ENCODE data around the gene VAMP2.

Gene VAMP2

DNA sequence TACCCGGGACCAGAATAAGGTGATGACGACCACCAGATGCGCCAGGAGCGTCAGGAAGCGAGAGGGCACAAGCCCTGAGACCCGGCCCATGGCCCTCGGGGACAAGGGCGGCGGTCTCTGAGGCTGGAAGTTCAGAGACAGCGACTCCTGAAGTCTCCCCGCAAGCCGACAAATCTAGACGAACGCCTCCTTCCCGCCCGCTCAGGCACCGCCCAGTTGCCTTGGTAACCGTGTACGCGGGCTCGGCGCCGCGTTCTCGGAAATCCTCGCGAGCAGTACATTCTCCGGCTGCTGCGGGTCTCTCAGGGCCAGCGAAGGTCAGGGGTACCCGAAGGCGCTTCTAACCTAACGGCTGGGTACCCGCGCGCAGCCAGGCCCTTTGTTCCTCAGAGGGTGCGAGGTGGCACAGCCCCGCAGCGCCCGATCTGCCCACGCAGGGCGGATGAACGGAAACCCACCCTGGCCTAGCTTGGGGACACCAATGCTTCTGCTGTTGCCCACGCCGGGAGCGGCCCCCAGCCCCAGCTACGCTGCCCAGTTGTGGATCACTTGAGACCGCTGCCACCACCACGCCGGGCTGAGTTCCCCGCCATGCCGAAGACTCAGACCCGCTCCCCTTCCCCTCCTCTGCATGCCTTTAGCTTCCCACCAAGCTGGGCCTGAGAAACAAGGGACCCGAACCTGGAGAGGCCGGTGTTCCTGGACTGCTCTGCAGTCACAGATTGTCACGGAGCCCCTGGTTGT, 13.6 kb upstream of the VAMP2 start, which contains the start of gene TMEM107:
TMEM107 (minus strand) TSS at position 184 of the 744 bp plus-strand sequence; CDS start at position 90, 94 bp downstream.
- no peaks in the 10 kb centered on the region for H3K9me3 ChIP-seq (ENCODE audit: control insufficient read depth, insufficient read depth, low read length)
- H3K4me2 ChIP-seq (ENCODE audit: low read length), result peak within 1 kb of the TSS; percentile 87
- TF ChIP-seq, protein P1, sequence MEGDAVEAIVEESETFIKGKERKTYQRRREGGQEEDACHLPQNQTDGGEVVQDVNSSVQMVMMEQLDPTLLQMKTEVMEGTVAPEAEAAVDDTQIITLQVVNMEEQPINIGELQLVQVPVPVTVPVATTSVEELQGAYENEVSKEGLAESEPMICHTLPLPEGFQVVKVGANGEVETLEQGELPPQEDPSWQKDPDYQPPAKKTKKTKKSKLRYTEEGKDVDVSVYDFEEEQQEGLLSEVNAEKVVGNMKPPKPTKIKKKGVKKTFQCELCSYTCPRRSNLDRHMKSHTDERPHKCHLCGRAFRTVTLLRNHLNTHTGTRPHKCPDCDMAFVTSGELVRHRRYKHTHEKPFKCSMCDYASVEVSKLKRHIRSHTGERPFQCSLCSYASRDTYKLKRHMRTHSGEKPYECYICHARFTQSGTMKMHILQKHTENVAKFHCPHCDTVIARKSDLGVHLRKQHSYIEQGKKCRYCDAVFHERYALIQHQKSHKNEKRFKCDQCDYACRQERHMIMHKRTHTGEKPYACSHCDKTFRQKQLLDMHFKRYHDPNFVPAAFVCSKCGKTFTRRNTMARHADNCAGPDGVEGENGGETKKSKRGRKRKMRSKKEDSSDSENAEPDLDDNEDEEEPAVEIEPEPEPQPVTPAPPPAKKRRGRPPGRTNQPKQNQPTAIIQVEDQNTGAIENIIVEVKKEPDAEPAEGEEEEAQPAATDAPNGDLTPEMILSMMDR (IDR thresholded peaks at IDR 0.05; ENCODE audit: low read depth, low read length, poor library complexity, severe bottlenecking), result peak; percentile 45
- TF ChIP-seq EZH2phosphoT487 (IDR thresholded peaks at IDR 0.05; ENCODE audit: borderline replicate concordance, low read length), result no peak
- 0 out of 2 replicates have a peak, but pooled peaks cover 3% of the 10 kb centered on the region for H4K20me1 ChIP-seq (ENCODE audit: control insufficient read depth, insufficient read depth, low read depth, low read length)
- peaks cover 37% of the 10 kb centered on the region for H3K4me1 ChIP-seq (ENCODE audit: control insufficient read depth, low read length)
- no peaks in the 10 kb centered on the region for H3K27me3 ChIP-seq (ENCODE audit: control insufficient read depth, low read length)
- peak within 1 kb of the TSS; percentile 67 for H3K27ac ChIP-seq (ENCODE audit: low read depth, low read length)
- H3K4me3 ChIP-seq (ENCODE audit: low read length), result peak within 1 kb of the TSS; percentile 92
- no peaks in the 10 kb centered on the region for H3K9me2 ChIP-seq (replicated peaks; ENCODE audit: control insufficient read depth, low read length)
- H3F3A ChIP-seq (ENCODE audit: control insufficient read depth, insufficient read depth), result peaks cover 14% of the 10 kb centered on the region
- H3K79me2 ChIP-seq (ENCODE audit: control insufficient read depth, low read length), result peaks cover 22% of the 10 kb centered on the region
- H3K36me3 ChIP-seq (ENCODE audit: control insufficient read depth, low read length), result peaks cover 6% of the 10 kb centered on the region; the same call in 1 of the 2 replicates

DNA sequence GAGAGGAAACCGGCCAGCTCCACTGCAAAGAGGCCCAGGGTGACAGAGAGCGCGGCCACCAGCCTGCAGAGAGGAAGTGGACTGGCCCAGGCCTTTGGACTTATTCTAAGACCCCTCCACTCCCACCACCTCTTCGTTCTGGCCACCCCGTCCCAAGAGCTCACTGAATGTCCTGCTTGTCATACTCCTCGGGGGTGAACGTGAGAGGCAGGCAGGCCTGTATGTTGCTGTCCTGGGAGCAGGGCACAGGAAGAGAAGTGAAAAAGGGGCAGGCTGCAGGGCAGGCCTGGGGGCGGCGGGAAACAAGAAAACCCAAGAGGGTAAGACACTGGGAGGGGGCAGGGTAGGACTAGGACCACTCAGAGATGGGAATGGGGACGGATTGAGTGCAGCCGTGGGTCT, 13.0 kb upstream of the VAMP2 start:
- H3K4me3 ChIP-seq (ENCODE audit: low read length), result peak overlapping the region; percentile 92
- peaks cover 22% of the 10 kb centered on the region for H3K79me2 ChIP-seq (ENCODE audit: control insufficient read depth, low read length)
- H3K27ac ChIP-seq (ENCODE audit: low read depth, low read length), result peak overlapping the region; percentile 67
- peaks cover 37% of the 10 kb centered on the region for H3K4me1 ChIP-seq (ENCODE audit: control insufficient read depth, low read length)
- 0 out of 2 replicates have a peak, but pooled peaks cover 3% of the 10 kb centered on the region for H4K20me1 ChIP-seq (ENCODE audit: control insufficient read depth, insufficient read depth, low read depth, low read length)
- peaks cover 6% of the 10 kb centered on the region; the same call in 1 of the 2 replicates for H3K36me3 ChIP-seq (ENCODE audit: control insufficient read depth, low read length)
- H3F3A ChIP-seq (ENCODE audit: control insufficient read depth, insufficient read depth), result peaks cover 14% of the 10 kb centered on the region
- H3K9me2 ChIP-seq (replicated peaks; ENCODE audit: control insufficient read depth, low read length), result no peaks in the 10 kb centered on the region
- H3K27me3 ChIP-seq (ENCODE audit: control insufficient read depth, low read length), result no peaks in the 10 kb centered on the region
- H3K4me2 ChIP-seq (ENCODE audit: low read length), result peak overlapping the region; percentile 87
- H3K9me3 ChIP-seq (ENCODE audit: control insufficient read depth, insufficient read depth, low read length), result no peaks in the 10 kb centered on the region
- no peak for TF ChIP-seq EZH2phosphoT487 (IDR thresholded peaks at IDR 0.05; ENCODE audit: borderline replicate concordance, low read length)
- TF ChIP-seq, protein P1 (IDR thresholded peaks at IDR 0.05; ENCODE audit: low read depth, low read length, poor library complexity, severe bottlenecking), result no peak

DNA sequence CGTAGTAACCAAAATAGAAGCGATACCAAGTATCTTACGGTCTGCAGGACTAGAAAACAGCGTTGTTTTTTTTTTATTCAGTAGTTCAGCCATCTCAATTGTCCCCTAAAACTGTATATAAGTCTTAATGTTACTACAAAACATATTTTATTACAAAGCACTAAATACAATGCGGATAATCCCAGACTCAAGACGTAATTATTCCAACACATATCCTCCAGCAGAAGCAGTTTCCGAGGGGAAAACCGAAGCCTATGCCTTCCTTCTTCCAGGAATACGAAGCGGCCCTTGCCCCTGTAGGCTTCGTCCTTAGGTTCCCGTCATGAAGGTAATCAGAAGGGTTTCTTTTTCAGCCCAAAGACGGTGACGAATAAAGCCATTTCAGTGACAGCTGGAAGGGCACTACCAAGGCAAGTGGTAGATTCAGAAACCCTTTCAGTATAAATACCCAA, 11.1 kb upstream of the VAMP2 start:
- Histone ChIP-seq H3K9me3 (ENCODE audit: control insufficient read depth, insufficient read depth, low read length) (no peaks in the 10 kb centered on the region), H3K4me1 (ENCODE audit: control insufficient read depth, low read length) (peaks cover 37% of the 10 kb centered on the region), H4K20me1 (ENCODE audit: control insufficient read depth, insufficient read depth, low read depth, low read length) (0 out of 2 replicates have a peak, but pooled peaks cover 3% of the 10 kb centered on the region), H3K9me2 (replicated peaks; ENCODE audit: control insufficient read depth, low read length) (no peaks in the 10 kb centered on the region), H3K79me2 (ENCODE audit: control insufficient read depth, low read length) (peaks cover 22% of the 10 kb centered on the region), H3K27ac (ENCODE audit: low read depth, low read length) (peak overlapping the region; percentile 84), H3K36me3 (ENCODE audit: control insufficient read depth, low read length) (peaks cover 6% of the 10 kb centered on the region; the same call in 1 of the 2 replicates), H3F3A (ENCODE audit: control insufficient read depth, insufficient read depth) (peaks cover 11% of the 10 kb centered on the region), H3K4me3 (ENCODE audit: low read length) (peak overlapping the region; percentile 92), H3K27me3 (ENCODE audit: control insufficient read depth, low read length) (no peaks in the 10 kb centered on the region), H3K4me2 (ENCODE audit: low read length) (peak overlapping the region; percentile 87)
- TF ChIP-seq, protein P1 (IDR thresholded peaks at IDR 0.05; ENCODE audit: low read depth, low read length, poor library complexity, severe bottlenecking), result no peak
- TF ChIP-seq EZH2phosphoT487 (IDR thresholded peaks at IDR 0.05; ENCODE audit: borderline replicate concordance, low read length), result no peak
